ENCODE results near the gene FEV.
A peak's percentile ranks its signal among the peaks of the same experiment; 100 is the strongest.

The FEV gene

DNA sequence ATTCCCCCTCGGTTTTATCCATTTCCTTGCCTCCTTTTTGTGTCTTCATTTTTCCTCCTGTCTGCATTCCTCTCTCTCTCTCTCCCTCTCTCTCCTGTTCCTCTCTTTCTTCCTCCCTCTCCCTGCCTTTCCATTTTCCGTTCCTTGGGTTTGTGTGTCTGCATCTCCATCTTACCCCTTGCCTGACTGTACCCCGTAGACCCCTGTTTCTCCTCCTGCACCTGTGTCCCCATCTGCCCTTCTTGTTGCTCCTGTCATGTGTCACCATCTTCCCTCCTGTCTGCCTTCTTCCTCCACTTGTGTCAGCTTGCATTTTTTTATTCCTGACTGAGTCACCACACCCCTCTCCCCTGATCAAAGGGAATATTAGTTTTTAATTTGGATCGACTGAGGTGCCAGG is 23.8 kb downstream of the FEV start:
- no peaks in the 10 kb centered on the region for H3K36me3 ChIP-seq (replicated peaks; ENCODE audit: insufficient read depth, low read length)
- no peaks in the 10 kb centered on the region for H3K4me1 ChIP-seq (ENCODE audit: low read length)
- H3K4me2 ChIP-seq (ENCODE audit: low read depth, low read length), result no peak overlapping the region
- no peak for DNase-seq
- H3K79me2 ChIP-seq (ENCODE audit: low read length), result no peaks in the 10 kb centered on the region
- no peaks in the 10 kb centered on the region for H4K20me1 ChIP-seq (ENCODE audit: insufficient read depth, low read length)
- H3K4me3 ChIP-seq (ENCODE audit: low read length), result no peak overlapping the region
- H3F3A ChIP-seq (ENCODE audit: insufficient read depth, low read length), result no peaks in the 10 kb centered on the region
- peaks cover 67% of the 10 kb centered on the region for H3K27me3 ChIP-seq (replicated peaks; ENCODE audit: insufficient read depth, low read length)
- no peak overlapping the region for H2AFZ ChIP-seq (ENCODE audit: low read length)
- TF ChIP-seq, protein P1, sequence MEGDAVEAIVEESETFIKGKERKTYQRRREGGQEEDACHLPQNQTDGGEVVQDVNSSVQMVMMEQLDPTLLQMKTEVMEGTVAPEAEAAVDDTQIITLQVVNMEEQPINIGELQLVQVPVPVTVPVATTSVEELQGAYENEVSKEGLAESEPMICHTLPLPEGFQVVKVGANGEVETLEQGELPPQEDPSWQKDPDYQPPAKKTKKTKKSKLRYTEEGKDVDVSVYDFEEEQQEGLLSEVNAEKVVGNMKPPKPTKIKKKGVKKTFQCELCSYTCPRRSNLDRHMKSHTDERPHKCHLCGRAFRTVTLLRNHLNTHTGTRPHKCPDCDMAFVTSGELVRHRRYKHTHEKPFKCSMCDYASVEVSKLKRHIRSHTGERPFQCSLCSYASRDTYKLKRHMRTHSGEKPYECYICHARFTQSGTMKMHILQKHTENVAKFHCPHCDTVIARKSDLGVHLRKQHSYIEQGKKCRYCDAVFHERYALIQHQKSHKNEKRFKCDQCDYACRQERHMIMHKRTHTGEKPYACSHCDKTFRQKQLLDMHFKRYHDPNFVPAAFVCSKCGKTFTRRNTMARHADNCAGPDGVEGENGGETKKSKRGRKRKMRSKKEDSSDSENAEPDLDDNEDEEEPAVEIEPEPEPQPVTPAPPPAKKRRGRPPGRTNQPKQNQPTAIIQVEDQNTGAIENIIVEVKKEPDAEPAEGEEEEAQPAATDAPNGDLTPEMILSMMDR (IDR thresholded peaks at IDR 0.05; ENCODE audit: low read length), result no peak
- TF ChIP-seq EZH2phosphoT487 (IDR thresholded peaks at IDR 0.05; ENCODE audit: low read length) (no peak), EZH2 (optimal IDR thresholded peaks at IDR 0.05; ENCODE audit: low read depth, low read length) (no peak)
- H3K27ac ChIP-seq (ENCODE audit: low read length), result no peak overlapping the region
- H3K9ac ChIP-seq (ENCODE audit: low read length), result no peak overlapping the region
- H3K9me3 ChIP-seq (replicated peaks; ENCODE audit: insufficient read depth, low read length), result no peaks in the 10 kb centered on the region
- no peaks in the 10 kb centered on the region for H3K9me2 ChIP-seq (replicated peaks; ENCODE audit: insufficient read depth, low read length)

DNA sequence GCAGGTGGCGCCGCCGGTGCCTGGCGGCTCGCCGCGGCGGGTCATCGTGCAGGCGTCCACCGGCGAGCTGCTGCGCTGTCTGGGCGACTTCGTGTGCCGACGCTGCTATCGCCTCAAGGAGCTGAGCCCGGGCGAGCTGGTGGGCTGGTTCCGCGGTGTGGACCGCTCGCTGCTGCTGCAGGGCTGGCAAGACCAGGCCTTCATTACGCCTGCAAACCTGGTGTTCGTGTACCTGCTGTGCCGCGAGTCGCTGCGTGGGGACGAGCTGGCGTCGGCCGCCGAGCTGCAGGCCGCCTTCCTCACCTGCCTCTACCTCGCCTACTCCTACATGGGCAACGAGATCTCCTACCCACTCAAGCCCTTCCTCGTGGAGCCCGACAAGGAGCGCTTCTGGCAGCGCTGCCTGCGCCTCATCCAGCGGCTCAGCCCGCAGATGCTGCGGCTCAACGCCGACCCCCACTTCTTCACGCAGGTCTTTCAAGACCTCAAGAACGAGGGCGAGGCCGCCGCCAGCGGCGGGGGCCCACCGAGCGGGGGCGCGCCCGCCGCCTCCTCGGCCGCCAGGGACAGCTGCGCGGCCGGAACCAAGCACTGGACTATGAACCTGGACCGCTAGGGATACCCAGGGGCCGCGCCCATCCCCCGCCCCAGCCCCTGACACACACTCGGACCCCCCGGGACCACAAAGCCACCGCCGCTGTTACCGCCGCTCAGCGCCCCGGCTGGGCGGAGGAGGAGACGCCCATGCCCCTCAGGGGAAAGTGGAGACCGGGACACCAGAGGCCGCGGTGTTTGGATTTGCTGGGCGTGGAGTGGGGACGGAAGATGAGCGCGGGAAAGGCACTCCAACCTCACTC is 24.4 kb downstream of the FEV start:
- no peaks in the 10 kb centered on the region for H4K20me1 ChIP-seq (ENCODE audit: insufficient read depth, low read length)
- H3K36me3 ChIP-seq (replicated peaks; ENCODE audit: insufficient read depth, low read length), result no peaks in the 10 kb centered on the region
- H3K9me3 ChIP-seq (replicated peaks; ENCODE audit: insufficient read depth, low read length), result no peaks in the 10 kb centered on the region
- H3K27me3 ChIP-seq (replicated peaks; ENCODE audit: insufficient read depth, low read length), result peaks cover 68% of the 10 kb centered on the region
- no peaks in the 10 kb centered on the region for H3K9me2 ChIP-seq (replicated peaks; ENCODE audit: insufficient read depth, low read length)
- H3K4me2 ChIP-seq (ENCODE audit: low read depth, low read length), result no peak overlapping the region
- DNase-seq, result no peak
- no peak overlapping the region for H3K9ac ChIP-seq (ENCODE audit: low read length)
- no peaks in the 10 kb centered on the region for H3F3A ChIP-seq (ENCODE audit: insufficient read depth, low read length)
- TF ChIP-seq EZH2phosphoT487 (IDR thresholded peaks at IDR 0.05; ENCODE audit: low read length) (no peak), EZH2 (optimal IDR thresholded peaks at IDR 0.05; ENCODE audit: low read depth, low read length) (no peak)
- TF ChIP-seq, protein P1 (IDR thresholded peaks at IDR 0.05; ENCODE audit: low read length), result no peak
- H2AFZ ChIP-seq (ENCODE audit: low read length), result no peak overlapping the region
- H3K27ac ChIP-seq (ENCODE audit: low read length), result no peak overlapping the region
- H3K4me1 ChIP-seq (ENCODE audit: low read length), result no peaks in the 10 kb centered on the region
- H3K4me3 ChIP-seq (ENCODE audit: low read length), result no peak overlapping the region
- no peaks in the 10 kb centered on the region for H3K79me2 ChIP-seq (ENCODE audit: low read length)

DNA sequence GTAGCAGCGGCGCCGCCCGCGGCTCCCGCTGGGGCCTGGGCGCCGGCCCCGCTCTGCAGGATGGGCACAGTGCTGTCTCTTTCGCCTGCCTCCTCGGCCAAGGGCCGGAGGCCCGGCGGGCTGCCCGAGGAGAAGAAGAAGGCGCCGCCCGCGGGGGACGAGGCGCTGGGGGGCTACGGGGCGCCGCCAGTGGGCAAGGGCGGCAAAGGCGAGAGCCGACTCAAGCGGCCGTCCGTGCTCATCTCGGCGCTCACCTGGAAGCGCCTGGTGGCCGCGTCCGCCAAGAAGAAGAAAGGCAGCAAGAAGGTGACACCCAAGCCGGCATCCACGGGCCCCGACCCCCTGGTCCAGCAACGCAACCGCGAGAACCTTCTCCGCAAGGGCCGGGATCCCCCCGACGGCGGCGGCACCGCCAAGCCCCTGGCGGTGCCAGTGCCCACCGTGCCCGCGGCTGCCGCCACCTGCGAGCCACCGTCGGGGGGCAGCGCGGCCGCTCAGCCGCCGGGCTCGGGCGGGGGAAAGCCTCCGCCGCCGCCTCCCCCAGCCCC is 25.1 kb downstream of the FEV start:
- Histone ChIP-seq H3K79me2 (ENCODE audit: low read length) (no peaks in the 10 kb centered on the region), H3F3A (ENCODE audit: insufficient read depth, low read length) (no peaks in the 10 kb centered on the region), H2AFZ (ENCODE audit: low read length) (no peak overlapping the region), H3K4me3 (ENCODE audit: low read length) (peak overlapping the region; percentile 54), H3K9ac (ENCODE audit: low read length) (no peak overlapping the region), H3K27ac (ENCODE audit: low read length) (no peak overlapping the region), H3K4me2 (ENCODE audit: low read depth, low read length) (peak overlapping the region; percentile 73), H3K9me2 (replicated peaks; ENCODE audit: insufficient read depth, low read length) (no peaks in the 10 kb centered on the region), H3K9me3 (replicated peaks; ENCODE audit: insufficient read depth, low read length) (no peaks in the 10 kb centered on the region), H4K20me1 (ENCODE audit: insufficient read depth, low read length) (no peaks in the 10 kb centered on the region), H3K36me3 (replicated peaks; ENCODE audit: insufficient read depth, low read length) (no peaks in the 10 kb centered on the region), H3K27me3 (replicated peaks; ENCODE audit: insufficient read depth, low read length) (peaks cover 63% of the 10 kb centered on the region), H3K4me1 (ENCODE audit: low read length) (no peaks in the 10 kb centered on the region)
- TF ChIP-seq EZH2phosphoT487 (IDR thresholded peaks at IDR 0.05; ENCODE audit: low read length), result no peak
- TF ChIP-seq, protein P1 (IDR thresholded peaks at IDR 0.05; ENCODE audit: low read length), result no peak
- no peak for TF ChIP-seq EZH2 (optimal IDR thresholded peaks at IDR 0.05; ENCODE audit: low read depth, low read length)
- no peak for DNase-seq
